Measurements from ENCODE around the gene SLFNL1.

SLFNL1 gene

DNA sequence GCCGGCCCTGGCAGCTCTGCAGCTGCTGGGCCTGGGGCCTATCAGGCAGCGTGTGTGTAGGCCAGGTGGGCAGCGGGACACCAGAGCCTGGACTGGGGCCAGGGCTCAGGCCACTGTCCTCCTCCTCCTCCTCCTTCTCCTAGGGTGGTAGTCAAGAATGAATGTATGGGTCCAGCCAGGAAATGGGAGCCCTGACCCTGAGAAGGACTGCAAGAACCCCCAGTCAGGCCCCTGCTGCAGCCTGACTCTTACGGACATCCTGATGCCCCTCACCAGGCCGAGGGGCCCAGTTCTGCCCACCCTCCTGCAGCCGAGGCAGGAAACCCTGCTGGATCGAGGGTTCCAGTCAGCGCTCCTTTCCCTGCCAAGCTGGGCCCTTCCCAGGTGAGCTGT is 3.5 kb downstream of the SLFNL1 start:
- H2AFZ ChIP-seq (ENCODE audit: low read length), result no peak overlapping the region
- TF ChIP-seq EZH2 (optimal IDR thresholded peaks at IDR 0.05; ENCODE audit: low read depth, low read length) (no peak), EZH2phosphoT487 (IDR thresholded peaks at IDR 0.05; ENCODE audit: low read length) (no peak), CTCF (IDR thresholded peaks at IDR 0.05; ENCODE audit: low read length) (no peak)
- H3K9me3 ChIP-seq (replicated peaks; ENCODE audit: insufficient read depth, low read length), result no peaks in the 10 kb centered on the region
- no peaks in the 10 kb centered on the region; the same call in 1 of the 2 replicates for H3K79me2 ChIP-seq (ENCODE audit: low read length)
- no peaks in the 10 kb centered on the region for H3K27me3 ChIP-seq (replicated peaks; ENCODE audit: insufficient read depth, low read length)
- no peaks in the 10 kb centered on the region for H3K4me1 ChIP-seq (ENCODE audit: low read length)
- DNase-seq, result no peak
- no peak overlapping the region for H3K9ac ChIP-seq (ENCODE audit: low read length)
- no peaks in the 10 kb centered on the region; the same call in 1 of the 2 replicates for H3K36me3 ChIP-seq (replicated peaks; ENCODE audit: insufficient read depth, low read length)
- no peak overlapping the region for H3K4me2 ChIP-seq (ENCODE audit: low read depth, low read length)
- H3F3A ChIP-seq (ENCODE audit: insufficient read depth, low read length), result no peaks in the 10 kb centered on the region
- H3K9me2 ChIP-seq (replicated peaks; ENCODE audit: insufficient read depth, low read length), result no peaks in the 10 kb centered on the region
- H3K4me3 ChIP-seq (ENCODE audit: low read length), result no peak overlapping the region
- no peak overlapping the region for H3K27ac ChIP-seq (ENCODE audit: low read length)
- no peaks in the 10 kb centered on the region for H4K20me1 ChIP-seq (ENCODE audit: insufficient read depth, low read length)

DNA sequence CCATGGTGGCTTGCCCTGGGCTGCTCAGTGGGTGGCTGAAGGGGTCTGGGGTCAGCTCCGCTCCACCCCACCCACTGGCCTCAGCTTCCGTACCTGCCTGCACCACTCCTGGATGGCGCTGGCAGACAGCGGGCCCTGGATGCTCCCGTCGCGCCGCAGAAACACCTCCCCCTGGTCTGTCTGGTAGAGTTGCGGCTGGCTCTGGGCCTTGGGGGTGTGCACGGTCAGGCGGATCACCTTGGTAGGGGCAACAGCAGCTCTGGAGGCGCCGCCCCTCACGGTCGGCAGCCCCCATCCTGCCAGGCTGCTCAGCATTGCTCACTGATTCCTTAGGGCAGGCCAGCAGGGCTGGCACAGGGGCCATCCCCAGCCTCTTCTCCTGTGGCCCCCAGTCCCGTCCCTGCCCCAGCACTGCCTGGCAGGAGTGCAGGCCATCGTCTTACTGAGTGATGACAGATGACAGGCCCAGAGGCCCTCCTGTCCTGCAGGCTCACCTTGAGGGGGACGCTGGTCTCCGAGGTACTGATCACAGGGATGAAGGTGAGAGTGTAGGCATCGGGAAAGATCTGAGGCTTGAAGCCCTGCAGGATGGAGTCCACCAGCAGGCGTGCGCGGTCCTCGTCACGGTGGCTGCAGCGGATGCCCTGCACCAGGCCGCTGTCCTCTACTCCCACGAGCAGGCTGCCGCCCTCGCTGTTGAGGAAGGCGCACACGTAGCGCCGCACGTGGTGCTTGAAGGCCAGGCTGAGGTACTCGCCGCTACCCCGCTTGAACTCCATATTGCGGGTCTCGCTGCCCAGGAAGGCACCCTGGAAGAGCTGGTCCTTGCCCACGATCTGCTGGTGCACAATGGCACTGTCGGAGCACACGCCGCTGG is 4.1 kb downstream of the SLFNL1 start:
- Histone ChIP-seq H3K27me3 (replicated peaks; ENCODE audit: insufficient read depth, low read length) (no peaks in the 10 kb centered on the region), H3K9ac (ENCODE audit: low read length) (no peak overlapping the region), H3K9me3 (replicated peaks; ENCODE audit: insufficient read depth, low read length) (no peaks in the 10 kb centered on the region), H3K27ac (ENCODE audit: low read length) (no peak overlapping the region), H3F3A (ENCODE audit: insufficient read depth, low read length) (no peaks in the 10 kb centered on the region), H2AFZ (ENCODE audit: low read length) (no peak overlapping the region), H3K79me2 (ENCODE audit: low read length) (no peaks in the 10 kb centered on the region; the same call in 1 of the 2 replicates), H3K9me2 (replicated peaks; ENCODE audit: insufficient read depth, low read length) (no peaks in the 10 kb centered on the region), H3K36me3 (replicated peaks; ENCODE audit: insufficient read depth, low read length) (no peaks in the 10 kb centered on the region; the same call in 1 of the 2 replicates), H4K20me1 (ENCODE audit: insufficient read depth, low read length) (no peaks in the 10 kb centered on the region), H3K4me2 (ENCODE audit: low read depth, low read length) (no peak overlapping the region), H3K4me3 (ENCODE audit: low read length) (no peak overlapping the region), H3K4me1 (ENCODE audit: low read length) (no peaks in the 10 kb centered on the region)
- TF ChIP-seq EZH2phosphoT487 (IDR thresholded peaks at IDR 0.05; ENCODE audit: low read length) (no peak), EZH2 (optimal IDR thresholded peaks at IDR 0.05; ENCODE audit: low read depth, low read length) (no peak), CTCF (IDR thresholded peaks at IDR 0.05; ENCODE audit: low read length) (no peak)
- no peak for DNase-seq

DNA sequence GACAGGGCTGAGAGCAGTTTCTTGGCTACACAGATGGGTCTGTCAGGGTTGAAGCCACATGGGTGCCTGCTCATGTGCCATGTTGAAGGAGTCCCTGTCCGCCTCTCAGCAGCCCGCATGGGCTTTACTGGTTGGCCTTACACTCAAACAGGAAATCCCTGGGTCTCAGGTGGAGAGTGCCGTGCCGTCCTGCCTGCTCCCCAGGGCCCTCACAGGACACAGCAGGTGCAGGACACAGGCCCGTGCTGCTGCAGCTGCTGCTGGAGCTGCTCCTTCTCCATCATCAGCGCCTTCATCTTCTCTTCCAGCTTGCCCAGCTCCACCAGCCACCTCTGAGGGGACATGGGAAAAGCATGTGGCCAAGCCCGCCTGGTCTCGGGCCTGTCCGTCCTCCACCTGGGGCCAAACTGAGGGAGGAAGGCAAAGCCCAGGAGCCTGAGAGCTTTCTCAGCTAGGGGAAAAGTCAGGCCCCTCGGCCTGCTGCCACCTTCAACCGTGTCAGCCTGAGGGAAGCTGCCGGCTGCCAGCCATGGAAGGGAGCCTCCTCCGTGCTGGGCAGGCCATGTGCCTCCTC is 5.5 kb downstream of the SLFNL1 start:
- DNase-seq, result no peak
- Histone ChIP-seq H3K9me3 (replicated peaks; ENCODE audit: insufficient read depth, low read length) (no peaks in the 10 kb centered on the region), H3K27me3 (replicated peaks; ENCODE audit: insufficient read depth, low read length) (no peaks in the 10 kb centered on the region), H2AFZ (ENCODE audit: low read length) (no peak overlapping the region), H3K27ac (ENCODE audit: low read length) (no peak overlapping the region), H3K4me2 (ENCODE audit: low read depth, low read length) (no peak overlapping the region), H3K9ac (ENCODE audit: low read length) (no peak overlapping the region), H3K36me3 (replicated peaks; ENCODE audit: insufficient read depth, low read length) (peaks cover 3% of the 10 kb centered on the region; the same call in 1 of the 2 replicates), H4K20me1 (ENCODE audit: insufficient read depth, low read length) (no peaks in the 10 kb centered on the region), H3K9me2 (replicated peaks; ENCODE audit: insufficient read depth, low read length) (no peaks in the 10 kb centered on the region), H3F3A (ENCODE audit: insufficient read depth, low read length) (no peaks in the 10 kb centered on the region), H3K4me3 (ENCODE audit: low read length) (no peak overlapping the region), H3K4me1 (ENCODE audit: low read length) (no peaks in the 10 kb centered on the region), H3K79me2 (ENCODE audit: low read length) (no peaks in the 10 kb centered on the region; the same call in 1 of the 2 replicates)
- TF ChIP-seq EZH2 (optimal IDR thresholded peaks at IDR 0.05; ENCODE audit: low read depth, low read length) (no peak), EZH2phosphoT487 (IDR thresholded peaks at IDR 0.05; ENCODE audit: low read length) (no peak), CTCF (IDR thresholded peaks at IDR 0.05; ENCODE audit: low read length) (no peak)
